ENCODE data around the gene FAXDC2.
"Not testable (repeated sequence)": the region's sequence is repeated elsewhere in the genome, so short reads cannot be mapped to it uniquely, and the experiment has no call there.

FAXDC2 gene

DNA sequence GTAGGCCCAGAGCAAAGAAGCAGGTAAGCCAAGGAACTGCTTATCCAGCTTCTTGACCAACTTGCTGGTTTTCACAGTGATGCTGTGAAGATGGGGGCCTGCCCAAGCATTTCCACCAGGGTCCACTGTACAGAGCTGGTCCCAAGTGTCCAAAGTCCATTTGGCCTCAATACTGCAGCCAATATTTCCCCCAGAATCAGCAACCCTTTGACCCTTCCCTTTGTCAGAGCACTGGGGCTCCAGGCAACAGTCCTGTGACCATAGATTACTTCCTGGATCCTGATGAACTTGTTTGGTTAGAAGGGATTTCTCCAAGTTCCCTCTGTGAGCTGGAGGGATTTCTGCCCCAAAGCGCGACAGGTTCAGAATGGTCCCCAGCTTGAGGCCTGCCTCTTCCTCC, 26.3 kb downstream of the FAXDC2 start:
- H3K4me3 ChIP-seq (replicated peaks; ENCODE audit: insufficient read depth, low read length) = no peak overlapping the region
- no peak for DNase-seq (ENCODE audit: low read depth in 1 of 2, low spot score in 1 of 2)
- TF ChIP-seq, protein P1, sequence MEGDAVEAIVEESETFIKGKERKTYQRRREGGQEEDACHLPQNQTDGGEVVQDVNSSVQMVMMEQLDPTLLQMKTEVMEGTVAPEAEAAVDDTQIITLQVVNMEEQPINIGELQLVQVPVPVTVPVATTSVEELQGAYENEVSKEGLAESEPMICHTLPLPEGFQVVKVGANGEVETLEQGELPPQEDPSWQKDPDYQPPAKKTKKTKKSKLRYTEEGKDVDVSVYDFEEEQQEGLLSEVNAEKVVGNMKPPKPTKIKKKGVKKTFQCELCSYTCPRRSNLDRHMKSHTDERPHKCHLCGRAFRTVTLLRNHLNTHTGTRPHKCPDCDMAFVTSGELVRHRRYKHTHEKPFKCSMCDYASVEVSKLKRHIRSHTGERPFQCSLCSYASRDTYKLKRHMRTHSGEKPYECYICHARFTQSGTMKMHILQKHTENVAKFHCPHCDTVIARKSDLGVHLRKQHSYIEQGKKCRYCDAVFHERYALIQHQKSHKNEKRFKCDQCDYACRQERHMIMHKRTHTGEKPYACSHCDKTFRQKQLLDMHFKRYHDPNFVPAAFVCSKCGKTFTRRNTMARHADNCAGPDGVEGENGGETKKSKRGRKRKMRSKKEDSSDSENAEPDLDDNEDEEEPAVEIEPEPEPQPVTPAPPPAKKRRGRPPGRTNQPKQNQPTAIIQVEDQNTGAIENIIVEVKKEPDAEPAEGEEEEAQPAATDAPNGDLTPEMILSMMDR (IDR thresholded peaks at IDR 0.05; ENCODE audit: insufficient read depth, low read length) = no peak
- TF ChIP-seq GABPA (IDR thresholded peaks at IDR 0.05; ENCODE audit: low read depth) = no peak
- TF ChIP-seq REST (IDR thresholded peaks at IDR 0.05; ENCODE audit: insufficient replicate concordance, low read depth) = no peak
- no peak for TF ChIP-seq POLR2AphosphoS5 (IDR thresholded peaks at IDR 0.05; ENCODE audit: low read depth)
- TF ChIP-seq SPI1 (IDR thresholded peaks at IDR 0.05; ENCODE audit: borderline replicate concordance, low read depth) = no peak
- no peaks in the 10 kb centered on the region for H3K27me3 ChIP-seq (ENCODE audit: insufficient read depth, poor library complexity, severe bottlenecking)
- no peak overlapping the region for H3K27ac ChIP-seq (replicated peaks)

DNA sequence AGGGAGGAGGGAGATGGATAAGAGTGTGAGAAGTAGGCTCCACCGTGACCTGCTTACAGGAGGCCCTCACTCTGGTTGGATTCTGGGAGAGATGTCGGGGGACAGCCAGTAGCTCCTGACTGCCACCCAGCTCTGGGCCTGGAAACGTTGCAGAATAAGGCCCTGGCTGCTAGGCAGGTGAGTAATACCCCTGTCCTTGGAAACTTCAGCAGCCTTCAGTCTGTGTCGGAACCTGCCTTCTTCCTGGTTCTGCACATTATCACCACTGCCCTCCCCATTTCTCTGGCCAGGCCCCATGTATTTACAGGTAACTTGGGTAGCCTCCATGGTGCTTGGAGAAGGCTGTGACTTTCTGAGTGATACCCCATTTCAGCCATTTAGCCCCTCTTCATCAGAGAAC, 26.8 kb downstream of the FAXDC2 start:
- DNase-seq (ENCODE audit: low read depth in 1 of 2, low spot score in 1 of 2) = no peak
- H3K27me3 ChIP-seq (ENCODE audit: insufficient read depth, poor library complexity, severe bottlenecking) = no peaks in the 10 kb centered on the region
- no peak overlapping the region for H3K27ac ChIP-seq (replicated peaks)
- no peak for TF ChIP-seq SPI1 (IDR thresholded peaks at IDR 0.05; ENCODE audit: borderline replicate concordance, low read depth)
- TF ChIP-seq, protein P1 (IDR thresholded peaks at IDR 0.05; ENCODE audit: insufficient read depth, low read length) = no peak
- TF ChIP-seq POLR2AphosphoS5 (IDR thresholded peaks at IDR 0.05; ENCODE audit: low read depth) = no peak
- no peak for TF ChIP-seq REST (IDR thresholded peaks at IDR 0.05; ENCODE audit: insufficient replicate concordance, low read depth)
- TF ChIP-seq GABPA (IDR thresholded peaks at IDR 0.05; ENCODE audit: low read depth) = no peak
- H3K4me3 ChIP-seq (replicated peaks; ENCODE audit: insufficient read depth, low read length) = no peak overlapping the region

GRCh38 chr5:154822896-154823295, 27.5 kb downstream of the FAXDC2 start:
- DNase-seq (ENCODE audit: low read depth in 1 of 2, low spot score in 1 of 2); H3K27ac ChIP-seq (replicated peaks); H3K27me3 ChIP-seq (ENCODE audit: insufficient read depth, poor library complexity, severe bottlenecking); H3K4me3 ChIP-seq (replicated peaks; ENCODE audit: insufficient read depth, low read length): not testable (repeated sequence)

- Histone ChIP-seq H3K27me3 (ENCODE audit: insufficient read depth, poor library complexity, severe bottlenecking) (no peaks in the 10 kb centered on the region), H3K27ac (replicated peaks) (no peak overlapping the region), H3K4me3 (replicated peaks; ENCODE audit: insufficient read depth, low read length) (no peak overlapping the region)
- no peak for DNase-seq (ENCODE audit: low read depth in 1 of 2, low spot score in 1 of 2)
- no peak for TF ChIP-seq REST (IDR thresholded peaks at IDR 0.05; ENCODE audit: insufficient replicate concordance, low read depth)
- no peak for TF ChIP-seq GABPA (IDR thresholded peaks at IDR 0.05; ENCODE audit: low read depth)
- TF ChIP-seq SPI1 (IDR thresholded peaks at IDR 0.05; ENCODE audit: borderline replicate concordance, low read depth) = no peak
- TF ChIP-seq POLR2AphosphoS5 (IDR thresholded peaks at IDR 0.05; ENCODE audit: low read depth) = no peak
- TF ChIP-seq, protein P1 (IDR thresholded peaks at IDR 0.05; ENCODE audit: insufficient read depth, low read length) = no peak
Measured at GRCh38 chr5:154820383-154820782, 30.0 kb downstream of the FAXDC2 start.

Data from HL-60 (cell line).